NOMO-1 (cell line): Measurements from ENCODE around the gene CHAC2.
"Not testable (repeated sequence)": the region's sequence is repeated elsewhere in the genome, so short reads cannot be mapped to it uniquely, and the experiment has no call there.

Source experiments
- DNase-seq, 2 experiments: peaks; one replicate each; lab custom pipeline; 2025; ENCODE audit not compliant: unreplicated experiment in 2 of 2; lab: John Stamatoyannopoulos, UW

The CHAC2 gene

DNA sequence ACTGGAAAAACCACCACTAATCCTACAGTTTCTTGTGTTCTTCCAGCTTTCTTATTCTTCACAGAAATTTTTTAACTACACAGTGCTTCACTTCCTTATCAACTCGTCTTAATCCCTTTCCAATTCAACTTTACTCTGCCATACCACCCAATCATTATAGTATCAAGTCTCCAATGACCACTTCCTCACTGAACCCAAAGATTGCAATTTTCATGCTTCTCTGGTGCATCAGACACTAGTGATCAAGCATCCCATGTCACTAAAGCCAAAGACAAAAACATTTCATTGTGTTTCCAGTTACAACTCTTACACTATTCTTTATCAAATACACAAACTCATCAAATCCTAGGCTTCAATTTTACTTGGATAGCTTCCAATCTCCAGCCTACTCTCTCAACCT, 9.5 kb downstream of the CHAC2 start:
- no peak for DNase-seq

DNA sequence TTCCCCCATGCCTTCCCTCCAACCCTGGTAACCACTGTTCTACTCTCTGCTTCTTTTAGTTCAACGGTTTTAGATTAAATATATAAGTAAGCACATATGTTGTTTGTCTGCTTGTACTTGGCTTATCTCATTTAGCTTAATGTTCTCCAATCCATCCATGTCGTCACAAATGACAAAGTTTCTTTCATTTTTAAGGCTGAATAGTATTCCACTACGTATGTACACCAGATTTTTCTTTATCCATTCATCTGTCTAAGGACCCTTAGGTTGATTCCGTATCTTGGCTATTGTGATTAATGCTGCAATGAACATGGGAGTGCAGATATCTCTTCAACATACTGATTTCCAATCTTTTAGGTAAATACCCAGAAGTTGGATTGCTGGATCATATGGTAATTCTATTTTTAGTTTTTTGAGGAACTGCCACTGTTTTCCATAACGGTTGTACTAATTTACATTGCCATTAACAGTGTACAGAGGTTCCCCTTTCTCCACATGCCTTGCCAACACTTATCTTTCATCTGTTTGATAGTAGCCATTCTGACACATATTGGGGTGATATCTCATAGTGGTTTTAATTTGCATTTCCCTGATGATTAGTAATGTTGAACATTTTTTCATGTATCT, 11.0 kb downstream of the CHAC2 start:
- DNase-seq = peak in 1 of 2 experiments; percentile 21

DNA sequence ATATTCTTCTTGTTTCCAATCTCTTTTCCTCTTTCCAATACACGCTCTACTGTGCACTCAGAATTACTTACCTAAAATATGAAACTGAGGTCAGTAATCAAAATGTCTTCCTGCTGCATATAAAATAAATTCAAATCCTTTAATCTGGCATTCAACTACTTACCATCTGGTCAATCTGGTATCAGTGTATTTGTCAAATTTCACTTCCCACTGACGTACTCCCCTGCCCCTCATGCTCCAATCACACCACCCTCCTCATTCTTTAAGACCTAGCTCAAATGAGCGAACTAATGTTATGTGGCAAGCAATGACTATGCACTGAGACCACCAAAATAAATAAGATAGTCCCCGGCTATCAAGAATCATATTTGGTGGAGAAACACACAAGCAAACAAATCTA, 12.5 kb downstream of the CHAC2 start:
- no peak for DNase-seq

DNA sequence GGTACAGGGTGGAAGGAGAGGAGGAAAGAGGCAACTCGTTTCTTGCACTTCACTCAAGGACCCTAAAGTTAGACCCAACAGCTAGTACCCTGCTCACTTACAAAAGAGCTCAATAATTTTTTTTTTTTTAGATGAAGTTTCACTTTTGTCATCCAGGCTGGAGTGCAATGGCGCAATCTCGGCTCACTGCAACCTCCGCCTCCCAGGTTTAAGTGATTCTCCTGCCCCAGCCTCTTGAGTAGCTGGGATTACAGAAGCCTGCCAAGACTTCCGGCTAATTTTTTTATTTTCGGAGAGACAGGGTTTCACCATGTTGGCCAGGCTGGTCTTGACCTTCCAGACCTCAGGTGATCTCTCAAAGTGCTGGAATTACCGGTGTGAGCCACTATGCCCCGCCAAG, 15.1 kb downstream of the CHAC2 start:
- DNase-seq = no peak

DNA sequence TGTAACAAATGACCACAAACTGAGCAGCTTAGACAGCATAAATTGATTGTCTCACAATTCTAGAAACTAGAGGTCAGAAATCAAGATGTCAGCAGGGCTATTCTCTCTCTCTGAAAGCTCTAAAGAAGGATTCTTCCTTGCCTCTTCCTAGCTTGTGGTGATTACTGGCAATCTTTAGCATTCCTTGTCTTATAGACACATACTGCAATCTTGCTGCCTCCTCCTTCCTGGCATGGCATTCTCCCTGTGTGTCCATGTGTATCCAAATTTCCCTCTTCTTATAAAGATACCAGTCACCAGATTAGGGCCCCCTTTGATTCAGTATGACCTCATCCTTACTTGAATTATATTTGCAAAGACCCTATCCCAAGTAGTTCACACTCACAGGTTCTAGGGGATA, 16.8 kb downstream of the CHAC2 start:
- DNase-seq = no peak

DNA sequence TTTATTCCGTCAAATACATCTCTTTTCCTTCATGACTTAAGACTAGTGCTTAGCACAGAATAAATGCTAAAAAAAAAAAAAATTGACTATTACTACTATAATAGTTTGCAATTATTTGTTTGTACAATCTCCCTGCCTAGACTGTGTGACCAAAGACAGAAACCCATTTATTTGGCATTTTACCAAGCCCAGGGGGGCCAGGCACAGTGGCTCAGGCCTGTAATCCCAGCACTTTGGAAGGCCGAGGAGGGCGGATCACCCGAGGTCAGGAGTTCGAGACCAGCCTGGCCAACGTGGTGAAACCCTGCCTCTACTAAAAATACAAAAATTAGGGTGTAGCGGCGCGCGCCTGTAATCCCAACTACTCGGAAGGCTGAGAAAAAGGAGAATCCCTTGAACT, 17.8 kb downstream of the CHAC2 start:
- DNase-seq = no peak

DNA sequence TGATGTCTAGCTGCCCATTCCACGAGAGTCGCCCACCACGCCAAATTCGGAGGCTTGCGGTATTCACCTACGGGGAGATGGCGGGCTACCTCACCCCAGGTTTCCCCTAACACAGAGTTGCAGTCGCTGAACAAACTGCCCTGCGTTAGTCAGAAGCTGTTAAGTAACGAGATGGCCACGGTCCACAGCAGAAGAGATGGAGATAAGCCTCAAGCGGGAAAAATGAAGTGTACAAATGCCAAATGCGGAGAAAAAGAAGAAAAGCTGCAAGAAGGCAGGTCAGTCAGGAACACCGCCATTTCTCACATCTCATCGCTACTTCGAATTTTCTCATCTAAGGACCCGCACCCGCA, 18.7 kb downstream of the CHAC2 start:
- no peak for DNase-seq

DNA sequence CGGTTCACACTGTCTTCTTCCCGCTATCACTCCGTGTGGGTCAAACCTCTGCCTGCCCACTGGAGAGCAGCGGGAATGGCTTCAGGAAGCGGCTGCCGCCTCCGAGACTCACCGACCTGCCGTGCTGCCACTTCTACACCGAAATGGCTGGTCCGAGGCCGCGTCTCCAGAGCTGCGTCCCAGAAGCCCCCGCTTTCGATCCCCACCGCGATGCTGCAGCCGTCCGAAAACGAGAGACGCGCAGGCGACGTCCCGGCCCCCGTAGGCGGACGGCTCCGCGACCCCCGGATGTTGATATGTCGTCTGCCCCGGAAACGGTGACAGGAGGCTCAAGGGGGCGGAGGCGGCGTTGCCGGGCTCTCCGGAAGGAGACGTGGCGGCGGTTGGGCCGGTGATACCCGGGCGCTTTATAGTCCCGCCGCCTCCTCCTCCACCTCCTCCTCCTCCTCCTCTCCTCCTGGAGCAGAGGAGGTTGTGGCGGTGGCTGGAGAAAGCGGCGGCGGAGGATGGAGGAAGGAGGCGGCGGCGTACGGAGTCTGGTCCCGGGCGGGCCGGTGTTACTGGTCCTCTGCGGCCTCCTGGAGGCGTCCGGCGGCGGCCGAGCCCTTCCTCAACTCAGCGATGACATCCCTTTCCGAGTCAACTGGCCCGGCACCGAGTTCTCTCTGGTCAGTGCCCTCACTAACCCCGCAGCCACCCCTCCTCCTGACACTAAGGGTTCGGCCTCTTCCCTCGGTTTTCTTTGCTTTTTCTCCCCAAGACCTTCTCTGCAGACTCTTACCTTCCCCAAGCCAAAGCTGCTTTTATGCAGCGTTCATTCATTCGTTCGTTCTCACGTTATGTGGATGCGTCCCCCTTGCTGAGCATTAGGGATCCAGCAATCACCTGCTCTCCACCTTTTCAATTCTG, 19.4 kb downstream of the CHAC2 start, which contains the start of the genes ASB3 and ERLEC1:
Gene ASB3, minus strand, starts transcription at position 249 of the 909 bp plus-strand sequence. CDS start 21,381 bp downstream, outside the sequence.
Gene ERLEC1, plus strand, starts transcription at position 340 of the 909 bp plus-strand sequence. Its CDS starts 167 bp downstream, at position 507.
- DNase-seq = peak; percentile 78 to 90

DNA sequence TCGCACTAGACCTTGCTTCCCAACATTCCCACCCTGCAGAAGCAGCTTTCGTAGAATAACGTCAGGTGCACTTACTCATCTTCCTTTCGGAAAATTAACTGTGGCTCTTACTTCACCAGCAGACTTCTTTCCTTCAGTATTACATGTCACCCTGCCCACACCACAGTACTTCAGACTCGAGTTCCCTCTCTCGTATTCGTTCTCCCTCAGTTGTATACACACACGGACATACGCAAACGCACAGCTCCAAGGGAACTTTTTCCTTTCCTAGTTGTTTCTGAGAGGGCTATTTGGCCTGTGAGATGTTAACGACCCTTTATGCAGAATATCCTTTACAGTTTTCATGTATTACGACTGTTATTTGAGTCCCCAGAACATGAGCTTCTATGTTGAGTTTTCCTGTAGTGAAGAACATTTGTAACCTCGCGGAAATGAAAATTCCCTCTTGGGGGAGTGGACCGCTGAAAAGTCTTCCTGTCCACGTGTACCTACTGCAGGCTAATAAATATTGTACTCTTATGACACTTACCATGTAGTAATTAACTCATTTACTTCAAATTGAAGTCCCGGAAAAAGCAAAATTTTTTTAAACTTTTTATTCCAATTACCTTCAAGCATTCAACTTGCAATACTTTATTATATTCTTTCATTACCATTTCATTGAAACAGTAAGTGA, 20.1 kb downstream of the CHAC2 start:
- peak; percentile 28 to 34 for DNase-seq

DNA sequence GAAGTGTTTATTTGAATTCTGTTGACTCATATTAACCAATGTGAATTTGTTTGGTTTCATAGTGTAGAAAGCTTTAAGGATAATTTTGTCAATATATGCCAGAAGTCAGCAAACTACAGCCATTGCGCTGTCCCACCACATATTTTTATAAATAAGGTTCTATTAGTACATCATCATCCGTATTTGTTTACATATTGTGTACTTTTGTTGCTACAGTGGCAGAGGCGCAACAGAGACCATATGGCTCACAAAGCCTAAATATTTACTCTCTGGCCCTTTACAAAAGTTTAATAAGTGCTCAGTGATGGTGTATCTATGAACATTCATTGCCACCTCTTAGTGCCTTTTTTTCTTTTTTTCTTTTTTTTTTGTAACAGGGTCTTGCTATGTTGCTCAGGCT, 25.7 kb downstream of the CHAC2 start:
- DNase-seq = no peak

DNA sequence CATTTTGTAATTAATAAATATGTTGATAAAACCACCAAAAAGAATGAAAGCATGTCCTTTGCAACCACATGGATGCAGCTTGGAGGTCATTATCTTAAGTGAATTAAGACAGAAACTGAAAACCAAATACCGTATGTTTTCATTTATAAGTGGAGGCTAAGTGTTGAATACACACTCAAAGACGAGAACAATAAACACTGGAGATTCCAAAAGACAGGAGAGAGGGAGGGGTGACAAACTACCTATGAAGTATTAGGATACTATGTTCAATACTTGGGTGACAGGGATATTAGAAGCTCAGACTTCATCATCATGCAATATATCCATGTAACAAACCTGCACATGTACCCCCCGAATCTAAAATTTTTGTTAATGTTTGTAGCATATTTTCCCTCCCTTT, 26.2 kb downstream of the CHAC2 start:
- DNase-seq = no peak

DNA sequence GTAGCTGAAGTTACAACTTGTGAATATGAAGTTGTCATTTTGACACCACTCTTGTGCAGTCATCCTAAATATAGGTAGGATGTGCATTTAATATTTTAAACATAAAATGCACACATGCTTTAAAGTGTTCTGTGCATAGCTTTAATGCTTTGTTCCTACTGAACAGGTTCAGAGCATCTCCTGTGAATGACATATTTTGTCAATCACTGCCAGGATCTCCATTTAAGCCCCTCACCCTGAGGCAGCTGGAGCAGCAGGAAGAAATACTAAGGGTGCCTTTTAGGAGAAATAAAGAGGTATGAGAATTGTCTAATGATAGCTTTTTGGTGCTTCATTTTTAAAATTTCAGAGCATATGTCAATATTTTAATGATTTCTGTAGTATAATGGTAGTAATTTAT, 33.9 kb downstream of the CHAC2 start:
- DNase-seq = no peak

DNA sequence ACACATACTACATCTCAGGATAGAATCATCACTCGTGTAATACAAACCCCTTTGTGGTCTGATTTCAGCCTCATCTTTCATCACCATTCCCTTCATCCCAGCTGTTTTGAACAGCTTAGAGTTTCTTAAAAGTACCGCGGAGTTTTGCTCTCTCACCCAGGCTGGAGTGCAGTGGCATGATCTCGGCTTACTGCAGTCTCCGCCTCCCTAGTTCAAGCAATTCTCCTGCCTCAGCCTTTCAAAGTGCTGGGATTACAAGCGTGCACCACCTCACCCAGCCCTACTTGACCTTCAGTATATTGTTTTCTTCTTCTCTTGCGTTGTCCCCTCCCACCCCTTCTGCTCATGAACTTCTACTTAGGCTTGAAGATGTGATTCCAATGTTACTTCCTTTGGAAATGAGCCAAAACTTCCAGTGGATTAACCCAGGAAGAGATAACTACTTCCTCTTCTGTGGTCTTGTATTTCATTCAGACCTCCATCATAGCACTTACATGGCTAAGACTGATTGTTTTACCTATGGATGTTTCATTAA, 35.1 kb downstream of the CHAC2 start:
- DNase-seq = no peak

DNA sequence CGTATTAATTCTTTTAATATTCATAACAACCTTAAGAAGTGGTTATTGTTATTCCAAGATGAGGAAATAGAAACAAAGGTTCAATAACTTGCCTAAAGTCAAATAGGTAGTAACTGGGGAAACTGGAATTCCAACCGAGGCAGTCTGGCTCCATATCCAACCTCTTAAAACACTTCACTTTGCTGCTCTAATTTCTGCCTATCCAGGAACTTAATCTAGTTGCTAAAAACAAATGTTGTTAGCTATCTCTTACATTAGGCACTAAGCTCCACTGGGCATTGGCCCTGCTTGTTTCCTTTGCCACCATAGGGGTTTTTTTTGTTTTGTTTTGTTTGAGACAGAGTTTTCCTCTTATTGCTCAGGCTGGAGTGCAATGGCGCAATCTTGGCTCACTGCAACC, 44.0 kb downstream of the CHAC2 start:
- DNase-seq = no peak

DNA sequence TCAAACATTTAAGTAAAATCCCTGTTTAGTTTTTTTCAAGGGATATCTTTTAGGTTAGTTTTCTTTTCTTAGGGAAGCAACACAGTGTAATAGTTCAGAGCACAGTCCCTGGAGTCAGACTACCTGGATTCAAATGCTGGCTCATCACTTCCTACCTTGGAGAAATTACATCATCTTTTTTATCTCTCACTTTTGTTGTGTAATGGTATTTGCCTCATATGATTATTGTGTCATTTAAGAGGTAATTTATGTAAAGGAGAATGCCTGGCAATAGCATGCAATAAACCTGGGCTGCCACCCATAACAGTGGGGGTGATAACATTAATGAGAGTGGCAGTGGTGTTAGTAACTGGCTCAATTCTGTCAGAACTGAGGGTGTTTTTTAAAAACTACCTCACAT, 45.5 kb downstream of the CHAC2 start:
- no peak for DNase-seq

DNA sequence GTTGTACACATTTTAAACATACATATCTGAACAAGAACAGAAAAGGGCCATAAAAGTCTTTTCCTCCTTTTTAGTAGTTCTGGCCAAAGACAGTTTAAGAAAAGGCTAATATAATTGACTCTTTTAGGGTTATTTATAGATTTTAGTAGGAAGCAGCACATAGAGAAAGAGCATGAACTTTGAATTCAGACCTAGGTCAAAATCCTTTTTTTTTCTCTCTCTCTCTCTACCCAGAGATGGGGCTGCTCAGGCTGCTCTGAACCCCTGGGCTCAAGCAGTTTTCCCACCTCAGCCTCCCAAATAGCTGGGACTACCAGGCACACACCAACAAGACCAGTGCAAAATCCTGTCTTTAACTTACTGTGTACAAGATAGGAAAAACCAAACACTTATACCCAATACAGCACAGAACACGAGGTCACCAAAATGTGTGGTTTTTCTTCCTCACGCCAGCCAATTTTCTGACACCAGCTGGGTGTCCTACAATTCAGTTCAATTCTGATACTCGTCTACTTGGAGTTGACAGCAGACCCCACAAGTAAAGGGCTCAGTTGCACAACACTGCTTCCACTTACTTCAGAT, 51.3 kb downstream of the CHAC2 start:
- no peak for DNase-seq

DNA sequence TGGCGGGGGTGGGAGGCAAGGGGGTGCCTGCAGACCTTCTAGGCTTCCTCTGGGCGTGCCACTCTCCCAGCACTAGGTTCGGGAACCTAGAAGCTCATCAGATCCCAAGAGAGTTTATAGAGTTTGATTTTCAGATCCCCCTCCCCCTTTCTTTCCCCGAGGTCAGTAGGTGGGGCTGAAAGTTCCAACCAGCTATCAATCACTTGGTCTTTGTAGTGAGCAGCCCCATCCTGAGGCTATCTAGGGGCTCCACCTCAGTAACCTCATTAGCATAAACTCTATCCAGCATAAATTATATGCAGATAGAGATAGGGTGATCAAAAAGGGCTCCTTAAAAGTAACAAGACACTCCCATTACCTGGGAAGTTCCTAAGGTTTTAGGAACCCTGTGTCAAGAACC, 52.0 kb downstream of the CHAC2 start:
- no peak for DNase-seq

DNA sequence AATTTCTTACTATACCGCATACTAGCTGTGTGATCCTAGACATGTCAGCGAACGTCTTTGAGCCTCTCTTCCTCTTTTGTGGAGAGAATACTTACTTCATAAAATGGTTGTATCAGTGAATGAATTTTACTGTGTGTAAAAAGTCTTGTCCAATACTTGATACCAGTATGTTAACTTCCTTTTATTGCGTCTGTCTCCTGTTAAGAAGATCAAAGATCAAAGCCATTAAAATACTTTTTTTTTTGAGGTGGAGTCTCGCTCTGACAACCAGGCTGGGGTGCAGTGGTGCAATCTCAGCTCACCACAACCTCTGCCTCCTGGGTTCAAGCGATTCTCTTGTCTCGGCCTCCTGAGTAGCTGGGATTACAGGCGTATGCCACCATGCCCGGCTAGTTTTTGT, 52.4 kb downstream of the CHAC2 start:
- DNase-seq = no peak

DNA sequence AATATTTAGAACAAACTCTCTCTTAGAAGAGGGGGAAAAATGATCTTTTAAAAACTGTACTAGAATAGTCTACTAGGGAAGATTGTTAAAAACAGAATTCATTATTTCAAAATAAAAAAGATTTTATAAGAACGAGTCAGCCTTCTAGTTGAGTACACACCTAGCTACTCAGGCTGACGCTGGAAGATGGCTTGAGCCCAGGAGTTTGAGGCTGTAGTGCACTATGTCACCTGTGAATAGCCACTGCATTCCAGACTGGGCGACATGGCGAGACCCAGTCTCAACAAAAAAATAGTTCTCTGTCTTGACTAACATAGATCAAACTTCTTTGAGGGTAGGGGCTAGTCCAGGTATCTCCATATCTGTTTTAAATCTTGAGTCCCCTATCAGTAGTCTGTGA, 53.1 kb downstream of the CHAC2 start:
- no peak for DNase-seq

DNA sequence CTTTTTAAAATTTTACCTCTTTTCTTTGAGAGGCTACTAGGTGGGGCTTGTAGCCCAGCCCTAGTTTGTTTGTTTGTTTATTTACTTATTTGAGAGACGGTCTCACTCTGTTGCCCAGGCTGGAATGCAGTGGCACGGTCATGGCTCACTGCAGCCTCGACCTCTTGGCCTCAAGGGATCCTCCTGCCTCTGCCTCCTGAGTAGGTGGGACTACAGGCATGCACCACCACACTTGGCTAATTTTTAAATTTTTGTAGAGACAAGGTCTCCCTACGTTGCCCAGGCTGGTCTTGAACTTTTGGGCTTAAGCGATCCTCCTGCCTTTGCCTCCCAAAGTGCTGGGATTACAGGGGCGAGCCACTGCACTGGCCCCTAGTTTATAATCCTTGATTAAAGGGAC, 54.2 kb downstream of the CHAC2 start:
- no peak for DNase-seq

DNA sequence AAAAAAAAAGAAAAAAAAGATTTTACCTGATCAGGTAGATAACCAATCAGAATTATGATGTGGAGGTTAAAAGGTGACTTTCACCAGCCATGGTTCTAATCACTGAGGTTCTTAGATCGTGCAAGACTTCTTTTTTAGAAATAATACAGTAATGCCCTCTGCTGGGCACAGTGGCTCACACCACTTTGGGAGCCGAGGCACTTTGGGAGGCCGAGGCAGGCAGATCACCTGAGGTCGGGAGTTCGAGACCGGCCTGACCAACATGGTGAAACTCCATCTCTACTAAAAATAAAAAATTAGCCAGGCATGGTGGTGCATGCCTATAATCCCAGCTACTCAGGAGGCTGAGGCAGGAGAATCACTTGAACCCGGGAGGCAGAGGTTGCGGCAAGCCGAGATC, 56.0 kb downstream of the CHAC2 start:
- not testable (repeated sequence) for DNase-seq
